GM18499 (cell line): Measurements from ENCODE around the gene SPTSSA.

ENCODE experiments used
- ATAC-seq: cut with Tn5 transposase; IDR thresholded peaks from one replicate; pipeline ENCODE4 v1.9.1; 2021; ENCODE audit warnings: moderate number of reproducible peaks; ENCODE audit not compliant: insufficient read depth, unreplicated experiment

Gene SPTSSA

DNA sequence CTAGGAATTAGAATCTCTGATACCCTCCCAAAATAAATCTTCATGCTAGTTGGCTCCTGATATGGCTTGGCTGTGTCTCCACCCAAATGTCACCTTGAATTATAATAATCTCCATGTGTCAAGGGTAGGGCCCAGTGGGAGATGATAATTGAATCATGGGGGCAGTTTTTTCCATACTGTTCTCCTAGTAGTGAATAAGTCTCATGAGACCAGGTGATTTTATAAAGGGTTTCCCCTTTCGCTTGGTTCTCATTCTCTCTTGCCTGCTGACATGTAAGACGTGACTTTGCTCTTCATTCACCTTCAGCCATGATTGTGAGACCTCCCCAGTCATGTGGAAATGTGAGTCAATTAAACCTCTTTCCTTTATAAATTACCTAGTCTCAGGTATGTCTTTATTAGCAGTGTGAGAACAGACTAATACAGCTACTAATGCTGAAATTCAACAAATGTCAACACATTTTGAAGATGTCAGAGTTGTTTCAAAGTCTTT lies 12.2 kb upstream of the SPTSSA start:
- no peak for ATAC-seq

DNA sequence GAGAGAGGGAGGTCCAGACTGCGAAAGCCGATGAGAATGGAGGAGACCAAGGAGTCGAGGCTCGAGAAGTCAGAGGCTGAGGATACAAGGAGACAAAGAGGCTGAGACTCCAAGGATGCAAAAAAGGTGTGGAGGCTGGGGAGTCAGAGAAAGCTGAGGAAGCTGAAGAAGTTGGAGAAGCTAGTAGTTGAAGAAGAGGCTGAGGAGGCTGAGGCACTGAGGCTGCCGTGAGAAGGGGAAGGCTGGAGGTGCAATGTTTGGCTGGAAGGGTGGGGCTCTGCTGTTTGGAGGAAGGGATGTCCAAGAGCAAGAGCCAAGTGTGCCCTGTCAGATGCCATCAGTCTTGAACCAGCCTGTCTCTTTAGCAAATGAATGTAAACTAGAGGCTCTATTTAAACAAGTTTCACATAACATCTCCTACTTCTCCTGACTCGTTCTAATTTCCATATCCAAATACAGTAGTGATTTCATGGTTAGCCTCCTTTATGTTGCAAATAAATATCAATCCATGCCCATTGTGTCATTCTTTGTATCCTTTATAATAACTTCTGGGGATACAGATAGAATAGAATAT lies 10.8 kb upstream of the SPTSSA start:
- no peak for ATAC-seq

DNA sequence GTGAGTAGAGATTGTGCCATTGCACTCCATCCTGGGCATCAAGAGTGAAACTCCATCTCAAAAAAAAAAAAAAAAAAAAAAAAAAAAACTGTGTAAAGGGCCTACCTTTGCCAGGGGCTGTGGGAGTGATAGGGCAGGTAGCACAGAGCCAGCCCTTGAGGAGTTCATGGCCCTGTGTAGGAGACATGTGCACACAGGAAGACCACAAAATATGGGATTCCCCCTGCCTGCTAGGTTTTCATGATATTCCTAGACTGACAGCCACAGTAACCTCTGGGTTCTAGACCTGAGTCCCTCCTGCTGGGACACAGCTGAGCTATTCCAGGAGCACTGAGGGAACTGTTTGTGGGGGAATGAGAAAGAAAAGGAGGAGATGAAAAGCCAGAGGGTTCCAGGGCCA lies 8.3 kb upstream of the SPTSSA start:
- ATAC-seq = no peak

DNA sequence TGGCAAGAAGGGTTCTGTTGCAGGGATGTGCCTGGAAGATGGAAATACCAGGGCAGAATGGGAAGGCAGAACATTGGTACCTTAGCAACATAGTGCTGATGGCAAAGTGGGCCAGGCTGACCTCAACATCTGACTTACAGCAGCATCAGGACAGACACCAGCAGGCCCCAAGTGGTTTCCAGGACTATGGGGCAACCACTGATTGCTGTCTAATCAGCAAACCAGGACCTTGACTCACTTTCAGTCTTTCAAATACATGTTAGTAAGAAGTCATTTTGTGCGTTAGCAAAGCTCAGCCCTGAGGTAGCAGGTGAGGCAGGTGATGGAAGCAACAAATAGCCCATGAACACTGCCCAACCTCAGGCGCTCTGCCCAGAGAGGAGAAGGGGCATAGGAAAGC lies 4.7 kb upstream of the SPTSSA start:
- ATAC-seq = no peak

DNA sequence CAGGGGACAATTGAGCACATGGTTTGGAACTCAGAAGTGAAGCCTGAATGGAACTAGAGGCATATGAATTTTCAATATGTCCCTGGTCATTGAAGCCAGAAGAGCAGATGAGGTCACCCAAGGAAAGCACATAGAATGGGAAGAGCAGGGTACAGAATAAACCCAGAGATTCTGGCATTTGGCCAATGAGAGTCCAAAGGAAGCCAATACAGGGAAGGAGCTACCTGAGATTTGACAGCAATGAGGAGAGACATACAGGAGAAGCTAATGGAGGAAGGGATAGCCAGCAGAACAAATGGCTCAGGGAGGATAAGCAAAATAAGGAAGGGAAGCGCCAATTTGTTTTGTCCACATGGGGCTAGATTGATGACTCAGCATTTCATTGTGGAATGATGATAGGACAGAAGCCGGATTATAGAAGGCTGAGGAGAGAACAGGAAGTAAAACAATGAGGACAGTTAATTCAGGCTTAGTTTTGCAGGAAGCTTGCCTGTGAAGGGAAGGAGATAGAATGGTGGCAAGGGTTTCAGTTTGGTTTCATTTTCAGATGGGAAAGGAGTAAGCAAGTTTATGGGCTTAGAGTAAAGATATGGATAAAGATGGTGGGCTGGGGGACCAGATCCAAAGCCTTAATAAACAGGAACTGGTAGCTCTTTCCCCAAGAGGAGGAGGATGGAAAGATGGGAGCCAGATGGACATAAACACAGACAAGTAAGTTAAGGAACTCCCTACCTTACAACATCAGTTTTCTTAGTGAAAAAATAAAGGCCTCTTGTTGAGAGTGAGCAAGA lies 3.2 kb upstream of the SPTSSA start:
- no peak for ATAC-seq

DNA sequence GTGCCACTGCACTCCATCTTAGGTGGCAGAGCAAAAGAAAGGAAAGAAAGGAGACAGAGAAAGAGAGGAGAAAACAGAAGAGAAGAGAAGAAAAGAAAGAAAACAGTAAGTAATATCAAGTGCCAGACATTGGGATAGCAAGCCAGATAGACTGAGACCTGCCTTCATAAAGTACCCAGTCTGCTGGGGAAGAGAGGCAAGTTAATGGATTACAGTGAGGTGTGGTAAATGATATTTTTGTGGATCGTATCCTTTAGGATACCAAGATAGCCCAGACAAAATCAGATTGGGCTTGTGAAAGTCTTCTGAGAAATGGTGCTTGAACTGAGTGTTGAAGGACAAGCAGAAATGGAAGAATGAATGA lies 1.5 kb upstream of the SPTSSA start:
- ATAC-seq = no peak

DNA sequence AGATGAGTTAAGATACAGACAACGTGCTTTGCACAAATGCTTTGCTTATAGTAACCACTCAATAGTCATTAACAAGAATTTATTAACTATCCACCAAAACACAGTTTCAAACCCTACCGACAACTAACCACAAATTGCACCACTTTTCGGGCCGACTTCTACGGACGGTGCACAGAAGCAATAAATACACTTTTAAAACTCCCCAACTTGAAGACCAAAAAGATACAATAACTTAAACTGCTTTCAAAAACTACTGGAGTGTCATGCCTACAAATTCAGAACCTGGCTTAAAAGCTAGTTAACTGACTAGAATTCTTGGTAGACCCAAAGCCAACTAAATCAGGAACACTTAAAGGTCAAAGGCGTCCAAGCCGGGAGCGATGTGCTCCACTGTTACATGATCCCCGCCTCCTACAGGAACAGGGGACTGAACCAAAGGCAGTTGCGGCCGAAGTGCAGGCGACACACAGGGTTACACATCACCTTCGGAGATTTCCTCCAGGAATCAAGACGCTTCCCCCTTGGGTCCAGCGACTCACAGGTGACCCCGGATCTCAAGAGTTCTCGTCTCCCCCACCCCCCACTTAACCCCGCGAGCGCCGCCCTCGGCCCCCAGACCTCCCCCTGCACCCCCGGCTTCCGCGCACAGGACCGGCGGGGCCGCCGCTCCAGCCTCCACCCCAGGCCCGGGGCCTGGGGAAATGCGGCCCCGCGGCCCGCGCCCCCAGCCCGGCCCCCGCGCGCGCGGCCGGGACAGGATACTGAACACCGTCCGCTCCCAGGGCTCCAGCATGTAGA lies 507 bp downstream of the SPTSSA start:
- ATAC-seq = no peak

DNA sequence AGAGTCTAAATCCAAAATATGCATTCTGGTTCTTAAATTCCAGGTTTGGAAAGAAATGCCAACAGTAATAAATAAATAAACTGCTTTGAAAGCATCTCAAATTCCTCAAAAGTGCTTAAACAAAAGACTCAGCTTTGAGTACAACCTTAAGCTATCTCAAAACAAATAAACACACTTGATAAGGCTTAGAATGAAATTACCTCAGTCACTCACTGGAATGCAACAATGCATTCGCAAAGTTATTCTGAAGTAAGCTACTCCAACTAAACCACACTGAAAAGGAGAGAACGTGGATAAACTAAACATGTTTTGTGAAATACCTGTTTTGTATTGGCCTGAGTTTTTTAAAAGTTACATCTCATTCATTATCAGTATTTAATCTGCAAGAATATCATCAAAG lies 1.2 kb downstream of the SPTSSA start:
- ATAC-seq = no peak

DNA sequence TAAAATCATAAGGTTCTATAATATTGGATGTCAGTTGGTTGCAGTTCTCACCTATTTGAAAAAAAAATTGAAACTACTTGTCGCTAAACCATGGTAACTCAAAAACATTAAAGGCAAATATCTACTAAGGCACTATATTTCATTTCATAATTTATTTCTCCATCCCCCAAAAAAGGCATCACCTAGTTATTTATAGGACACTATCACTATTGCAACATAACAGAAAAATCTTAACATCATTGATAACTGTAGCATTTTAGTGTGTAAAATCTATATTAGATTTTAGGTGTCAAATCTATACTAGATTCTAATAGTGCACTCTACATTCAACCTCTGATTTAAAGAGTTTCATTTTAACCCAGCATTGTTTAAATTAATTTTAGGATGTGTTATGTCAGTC lies 1.7 kb downstream of the SPTSSA start:
- ATAC-seq = no peak

DNA sequence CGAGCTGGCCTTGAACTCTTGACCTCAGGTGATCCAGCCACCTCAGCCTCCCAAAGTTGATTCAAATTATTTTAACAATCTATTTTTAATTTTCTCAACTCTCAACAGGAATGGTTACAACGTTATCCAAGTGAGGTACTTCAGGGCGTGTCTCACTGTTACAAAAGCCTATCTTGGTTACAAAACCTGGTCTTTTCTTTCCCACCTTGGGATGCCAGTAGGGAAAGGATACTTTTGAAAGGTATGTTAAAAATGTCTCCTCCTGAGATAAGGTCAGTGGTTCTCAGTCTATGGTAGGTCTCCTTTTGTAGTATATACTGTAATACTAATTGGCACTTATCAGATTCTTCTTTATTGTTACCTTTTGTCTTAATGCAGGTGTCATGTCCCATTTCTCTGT lies 4.9 kb downstream of the SPTSSA start:
- no peak for ATAC-seq

DNA sequence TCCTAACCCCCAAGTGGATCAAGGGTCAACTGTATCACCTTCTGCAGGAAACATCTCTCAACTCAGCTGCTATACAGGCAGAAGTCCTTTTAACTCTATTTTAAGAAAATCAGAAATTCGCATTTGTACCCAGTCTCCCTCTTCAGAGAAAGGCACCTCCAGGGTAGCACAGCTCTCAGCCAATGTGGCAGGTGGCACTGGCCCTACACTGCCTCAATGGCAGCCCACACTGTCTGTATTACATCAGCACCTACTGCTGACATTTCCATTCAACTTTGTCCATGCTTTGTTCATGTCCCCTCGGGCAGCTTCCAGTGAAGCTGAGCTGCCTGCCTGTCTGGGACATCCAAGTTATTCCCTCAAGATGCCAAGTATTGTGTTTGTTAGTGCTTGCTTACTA lies 8.8 kb downstream of the SPTSSA start:
- no peak for ATAC-seq

DNA sequence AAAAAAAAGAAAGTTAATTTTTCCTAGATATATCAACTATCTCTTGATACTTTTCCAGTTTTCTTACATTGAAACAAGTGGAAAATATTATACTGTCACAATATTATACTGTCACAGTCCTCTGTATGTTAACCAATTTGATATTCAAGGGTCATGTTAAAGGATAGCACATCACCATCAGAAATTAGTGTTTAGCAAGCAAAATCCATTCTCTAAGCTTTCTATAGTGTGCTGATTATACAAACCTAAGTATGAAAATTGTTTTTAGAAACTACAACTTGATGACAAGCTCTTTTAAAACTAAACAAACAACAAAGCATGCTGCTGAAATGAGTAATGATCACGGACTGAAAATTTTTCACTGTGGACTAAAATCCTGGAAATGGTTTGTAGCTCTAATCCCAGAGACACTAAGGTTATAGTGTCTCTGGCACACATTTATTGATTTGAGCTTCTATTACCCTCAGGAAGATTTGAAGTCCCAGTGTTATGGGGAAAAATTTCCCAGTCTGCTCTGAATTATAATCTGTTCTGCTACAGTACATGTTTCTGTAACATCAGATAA lies 9.7 kb downstream of the SPTSSA start:
- ATAC-seq = no peak

DNA sequence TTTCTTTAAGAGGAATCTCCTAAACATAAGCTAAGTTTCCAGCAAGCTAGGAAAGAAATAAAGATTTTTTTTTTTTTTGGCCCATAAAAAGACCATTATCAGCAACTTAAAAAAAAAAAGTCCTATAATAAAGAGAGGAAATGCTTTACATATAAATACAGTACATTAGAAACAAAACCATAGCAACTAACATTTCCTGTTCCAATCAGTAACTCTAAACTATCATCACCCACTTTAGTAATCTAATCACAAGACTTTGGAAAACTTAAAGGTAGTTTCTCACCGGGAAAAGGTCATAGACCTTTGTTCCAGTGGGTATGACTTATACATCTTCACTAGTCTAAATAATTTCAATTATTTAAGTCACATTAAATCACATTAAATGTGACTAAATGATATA lies 11.1 kb downstream of the SPTSSA start:
- no peak for ATAC-seq

DNA sequence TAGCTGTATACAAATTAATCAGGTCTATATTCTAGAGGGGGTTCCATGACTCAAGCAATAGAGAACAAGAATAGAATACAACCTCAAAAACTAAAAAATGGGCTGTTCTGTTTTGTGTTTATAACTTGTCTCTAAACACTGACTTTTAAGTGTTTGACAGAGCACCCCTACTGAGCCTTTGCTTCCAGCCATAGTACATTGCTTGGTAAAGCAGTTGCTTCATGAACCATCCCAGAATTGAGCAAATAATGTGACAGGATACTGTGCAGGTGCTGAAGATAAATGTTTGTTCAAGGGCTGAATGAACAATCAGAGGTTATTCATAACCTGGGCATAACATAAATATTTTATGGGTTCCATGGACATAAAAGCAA lies 11.5 kb downstream of the SPTSSA start:
- ATAC-seq = no peak

DNA sequence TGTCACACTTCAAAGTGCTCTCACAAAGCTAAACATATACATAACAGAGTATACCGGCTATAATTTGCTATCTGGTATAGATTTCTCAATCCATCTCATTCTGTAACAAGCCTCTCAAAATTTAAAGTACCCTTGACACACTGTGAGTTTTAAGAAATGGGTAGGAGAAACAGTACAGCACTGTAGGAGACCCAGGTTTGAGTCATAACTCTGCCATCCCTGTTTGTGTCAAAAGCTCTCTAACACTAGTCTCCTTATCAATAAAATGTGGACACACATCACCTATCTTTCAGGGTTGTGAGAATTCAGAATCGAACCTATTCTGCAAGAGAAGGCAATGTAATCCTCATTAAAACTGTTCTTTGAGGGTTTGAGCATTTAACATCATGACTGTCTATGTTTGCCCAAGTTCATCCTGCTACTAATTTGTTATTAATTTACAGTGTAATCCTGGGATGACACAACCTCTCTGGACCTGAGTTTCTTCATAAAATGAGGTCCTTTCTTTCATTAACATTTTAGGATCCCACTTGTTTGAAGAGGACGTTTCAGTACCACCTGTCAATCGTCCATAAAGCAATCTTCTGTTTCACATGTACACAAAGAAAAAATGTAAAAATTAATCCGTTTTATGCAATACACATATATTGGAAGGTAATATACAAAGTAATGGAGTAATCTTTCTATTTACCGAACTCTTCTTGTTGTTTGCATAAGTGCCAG lies 12.1 kb downstream of the SPTSSA start:
- no peak for ATAC-seq

DNA sequence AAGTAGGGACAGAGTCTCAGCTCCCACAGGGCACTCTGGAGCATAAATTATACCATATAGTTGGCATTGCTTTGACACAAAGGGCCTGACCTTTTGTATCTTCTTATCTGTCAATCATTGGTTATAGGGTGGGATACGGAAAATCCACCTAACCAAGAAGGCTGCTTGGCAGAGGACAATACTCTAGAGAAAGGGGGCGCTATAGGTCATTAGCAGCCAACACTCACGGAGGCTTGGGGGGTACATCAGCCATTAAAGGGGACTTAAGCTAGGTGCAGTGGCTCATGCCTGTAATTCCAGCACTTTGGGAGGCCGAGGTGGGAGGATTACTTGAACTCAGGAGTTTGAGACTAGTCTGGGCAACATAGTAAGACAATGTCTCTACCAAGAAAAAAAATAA lies 22.9 kb downstream of the SPTSSA start:
- ATAC-seq = no peak

DNA sequence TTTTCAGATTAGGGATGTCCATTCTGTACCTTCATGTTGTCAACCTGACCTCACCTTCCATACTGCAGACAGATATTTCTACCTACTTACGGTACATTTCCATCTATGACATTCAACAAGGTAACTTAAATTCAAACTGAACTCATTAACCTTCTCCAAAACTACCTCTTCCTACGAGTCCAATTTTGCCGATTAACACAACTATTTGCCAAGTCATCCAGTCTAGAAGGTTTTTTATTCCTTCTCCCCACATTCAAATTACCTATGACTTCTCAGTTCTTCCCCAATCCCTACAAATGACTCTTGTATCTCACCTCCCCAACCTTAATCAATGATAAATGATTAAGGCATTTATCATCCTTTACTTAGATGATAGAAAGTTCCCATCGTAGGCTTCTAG lies 23.6 kb downstream of the SPTSSA start:
- no peak for ATAC-seq

DNA sequence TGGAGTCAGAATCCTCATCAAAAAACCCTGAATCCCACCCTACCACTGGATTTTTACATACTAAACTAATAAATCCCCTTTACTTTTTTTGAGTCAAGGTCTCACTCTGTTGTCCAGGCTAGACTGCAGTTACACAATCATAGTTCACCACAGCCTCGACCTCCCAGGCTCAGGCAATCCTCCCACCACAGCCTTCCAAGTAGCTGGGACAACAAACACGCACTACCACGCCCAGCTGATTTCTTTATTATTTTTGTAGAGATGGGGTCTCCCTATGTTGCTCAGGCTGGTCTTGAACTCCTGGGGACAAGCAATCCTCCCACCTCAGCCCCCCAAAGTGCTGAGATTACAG lies 24.3 kb downstream of the SPTSSA start:
- no peak for ATAC-seq

DNA sequence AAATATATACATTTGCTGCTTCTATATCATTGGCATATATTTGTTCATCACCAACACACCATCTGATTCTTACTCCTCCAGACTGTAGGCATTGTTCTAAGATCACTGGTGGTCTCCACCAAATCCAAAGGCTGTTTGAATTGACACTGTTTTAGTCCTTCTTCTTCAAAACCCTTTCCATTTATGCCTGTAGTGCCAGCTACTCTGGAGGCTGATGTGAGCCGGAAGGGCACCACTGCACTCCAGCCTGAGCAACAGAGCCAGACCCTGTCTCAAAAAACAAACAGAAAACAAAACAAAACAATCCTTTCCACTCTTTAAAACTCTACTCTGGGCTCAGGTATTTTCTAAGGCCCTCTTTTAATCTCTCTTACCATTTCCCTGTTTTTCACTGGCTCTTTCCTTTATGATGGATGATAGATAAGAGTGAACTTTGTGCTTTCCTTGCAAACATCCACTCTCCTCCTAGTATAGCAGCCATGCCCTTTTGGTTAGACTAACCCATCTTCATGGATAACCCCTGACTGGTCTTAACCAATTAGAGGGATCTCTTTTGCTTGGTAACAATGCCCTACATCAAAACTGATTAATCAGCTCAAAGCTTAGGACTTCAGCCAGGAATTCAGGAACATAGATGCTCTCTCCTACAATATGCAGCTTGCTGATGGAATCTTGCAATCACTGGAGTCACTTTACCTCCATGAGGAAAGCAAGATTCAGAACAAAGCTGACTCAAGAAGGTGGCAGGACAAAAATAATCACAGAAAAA lies 24.9 kb downstream of the SPTSSA start:
- no peak for ATAC-seq
